GM18867 (cell line): Measurements from ENCODE around the gene OSBPL8.
"Not testable (repeated sequence)": the region's sequence is repeated elsewhere in the genome, so short reads cannot be mapped to it uniquely, and the experiment has no call there.

Experiments
- ATAC-seq: cut with Tn5 transposase; IDR thresholded peaks from one replicate; pipeline ENCODE4 v1.9.1; 2021; ENCODE audit warnings: mild to moderate bottlenecking, moderate library complexity; ENCODE audit not compliant: unreplicated experiment

OSBPL8 gene

DNA sequence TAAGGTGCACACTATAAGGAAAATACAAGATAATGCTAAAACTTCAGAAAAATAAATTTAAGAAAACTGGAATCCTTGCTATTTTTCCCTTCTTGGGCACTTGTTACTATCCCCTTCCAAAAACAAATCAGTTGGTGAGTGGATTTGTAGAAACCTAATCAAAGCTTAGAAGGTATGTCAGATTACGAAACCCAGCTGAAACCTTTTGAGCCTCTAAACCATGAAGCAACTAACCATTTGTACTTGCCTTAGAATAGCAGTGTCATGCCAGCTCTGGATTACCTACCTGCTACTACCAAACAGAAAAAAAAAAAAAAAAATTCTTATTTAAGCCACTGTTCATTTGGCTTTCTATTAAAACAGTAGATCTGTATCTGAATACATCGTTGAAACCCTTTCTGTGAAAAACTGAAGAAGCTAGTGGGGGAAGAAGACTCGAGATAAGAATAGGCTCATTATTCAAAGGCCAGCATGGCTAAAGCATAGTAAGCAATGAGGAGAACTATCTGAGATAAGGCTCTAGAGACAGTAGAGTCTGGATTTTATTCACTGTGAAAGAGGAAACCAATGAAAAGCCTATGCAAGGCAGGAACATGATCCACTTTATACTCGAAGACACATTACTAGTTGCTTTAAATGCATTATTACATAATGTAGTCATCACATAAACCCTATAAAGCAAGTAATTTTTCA is 30.2 kb downstream of the OSBPL8 start:
- no peak for ATAC-seq

DNA sequence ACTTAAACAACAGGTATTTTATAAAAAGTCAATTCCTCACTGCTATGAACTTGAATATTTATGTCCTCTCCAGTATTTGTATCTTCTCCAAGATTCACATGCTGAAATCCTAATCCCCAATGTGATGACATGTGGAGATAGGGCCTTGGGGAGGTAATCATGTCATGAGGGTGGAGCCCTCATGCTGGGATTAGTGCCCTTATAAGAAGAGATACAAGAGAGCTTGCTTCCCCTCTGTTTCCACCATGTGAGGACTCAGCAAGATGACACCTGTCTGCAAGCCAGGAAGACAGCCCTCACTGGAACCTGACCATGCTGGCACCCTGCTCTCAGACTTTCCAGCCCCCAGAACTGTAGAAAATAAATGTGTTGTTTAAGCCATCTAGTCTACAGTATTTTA is 36.2 kb downstream of the OSBPL8 start:
- no peak for ATAC-seq

DNA sequence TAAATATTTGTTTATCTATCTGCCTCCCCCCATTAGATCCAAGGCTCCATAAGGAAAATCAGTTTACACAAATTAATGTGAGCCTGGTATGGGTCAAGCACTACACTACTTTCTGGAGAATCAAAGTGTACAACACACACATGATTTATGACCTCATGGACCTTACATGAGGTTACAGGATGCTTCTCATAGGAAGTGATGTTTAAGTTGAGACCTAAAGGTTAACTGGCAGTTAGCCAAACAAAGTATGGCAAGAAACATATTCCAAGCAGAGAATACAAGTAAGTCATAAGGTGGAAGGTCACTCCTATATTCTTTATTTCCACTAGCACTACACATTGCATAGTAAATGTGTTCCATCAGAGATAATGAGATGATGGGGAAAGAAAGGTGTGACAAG is 39.2 kb downstream of the OSBPL8 start:
- no peak for ATAC-seq

- ATAC-seq = no peak
Observed at GRCh38 chr12:76519538-76519937, 40.0 kb downstream of the OSBPL8 start.

DNA sequence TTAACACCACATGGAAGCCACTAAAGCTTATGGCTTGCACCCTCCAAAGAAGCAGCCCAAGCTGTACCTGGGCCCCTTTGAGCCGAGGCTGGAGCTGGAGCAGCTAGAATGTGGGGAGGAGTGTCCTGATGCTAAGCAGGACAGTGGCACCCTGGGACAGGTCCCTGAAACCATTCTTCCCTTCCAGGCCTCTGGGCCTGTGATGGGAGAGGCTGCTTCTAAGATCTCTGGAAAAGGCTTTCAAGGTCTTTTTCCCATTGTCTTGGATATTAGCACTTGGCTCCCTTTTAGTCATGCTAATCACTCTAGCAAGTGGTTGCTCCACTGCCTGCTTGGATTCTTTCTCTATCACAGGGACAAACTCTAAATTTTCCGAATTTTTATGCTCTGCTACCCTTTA is 40.9 kb downstream of the OSBPL8 start:
- ATAC-seq = no peak

DNA sequence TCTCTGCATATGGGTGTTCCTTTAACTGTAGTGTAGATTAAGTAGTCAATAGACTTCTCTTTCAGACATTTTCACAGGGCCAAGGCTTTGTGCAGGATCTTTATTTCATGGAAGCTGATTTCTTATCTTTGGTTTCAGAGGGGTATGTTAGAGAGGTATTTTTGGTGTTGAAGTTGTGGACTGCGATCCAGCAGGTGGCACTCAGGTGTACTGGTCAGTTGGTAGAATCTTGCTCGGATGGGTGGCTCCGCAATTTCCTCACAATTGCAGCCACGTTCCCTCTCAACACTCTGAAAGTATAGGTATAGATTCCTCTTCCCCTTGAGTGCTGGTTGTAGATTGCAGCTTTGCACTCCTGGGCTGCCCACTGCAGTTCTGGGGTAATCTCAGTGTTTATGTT is 44.3 kb downstream of the OSBPL8 start:
- ATAC-seq = no peak

GRCh38 chr12:76511116-76511716 is 48.4 kb downstream of the OSBPL8 start:
- peak; percentile 89 for ATAC-seq

DNA sequence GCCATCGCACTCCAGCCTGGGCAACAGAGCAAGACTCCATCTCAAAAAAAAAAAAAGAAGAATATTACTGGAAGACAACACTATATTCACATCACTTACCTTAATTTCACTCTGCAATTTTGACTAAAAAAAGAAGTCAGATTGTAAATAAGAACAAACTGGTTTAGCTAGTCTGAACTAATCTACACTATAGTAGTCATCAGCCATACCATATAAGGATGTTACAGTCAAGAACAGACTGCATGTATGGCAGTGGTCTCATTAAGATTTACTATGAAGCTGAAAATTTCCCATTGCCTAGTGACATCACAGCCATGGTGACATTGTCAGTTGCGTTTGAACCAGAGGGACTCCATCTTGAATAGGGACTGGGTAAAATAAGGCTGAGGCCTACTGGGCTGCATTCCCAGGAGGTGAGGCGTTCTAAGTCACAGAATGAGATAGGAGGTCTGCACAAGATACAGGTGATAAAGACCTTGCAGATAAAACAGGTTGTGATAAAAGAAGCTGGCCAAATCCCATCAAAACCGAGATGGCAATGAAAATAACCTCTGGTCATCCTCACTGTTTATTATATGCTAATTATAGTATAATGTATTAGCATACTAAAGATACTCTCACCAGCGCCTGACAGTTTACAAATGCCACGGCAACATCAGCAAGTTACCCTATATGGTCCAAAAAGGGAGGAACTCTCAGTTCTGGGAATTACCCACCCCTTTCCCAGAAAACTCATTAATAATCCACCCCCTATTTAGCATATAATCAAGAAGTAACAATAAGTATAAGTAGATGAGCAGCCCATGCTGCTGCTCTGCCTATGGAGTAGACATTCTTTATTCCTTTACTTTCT is 51.2 kb downstream of the OSBPL8 start:
- no peak for ATAC-seq

DNA sequence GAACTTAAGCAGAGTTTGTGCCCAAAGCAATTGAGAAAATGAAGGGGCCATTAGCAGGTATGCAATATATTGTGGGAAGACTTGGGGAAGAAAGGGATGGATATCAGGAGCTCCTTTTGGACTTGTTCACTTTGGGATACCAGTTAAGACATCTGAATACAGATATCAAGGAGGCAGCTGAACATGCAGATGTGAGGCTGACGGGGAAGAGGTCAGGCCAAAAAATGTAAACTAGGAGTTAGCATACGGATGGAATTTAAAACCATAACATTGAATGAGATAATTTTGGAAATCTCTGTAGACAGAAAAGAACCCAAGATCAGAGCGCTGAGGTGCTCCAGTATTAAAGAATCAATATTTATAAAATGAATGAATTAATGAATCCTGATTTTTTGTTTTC is 53.4 kb downstream of the OSBPL8 start:
- no peak for ATAC-seq

- no peak for ATAC-seq
Observed at GRCh38 chr12:76505050-76505449, 54.5 kb downstream of the OSBPL8 start.

DNA sequence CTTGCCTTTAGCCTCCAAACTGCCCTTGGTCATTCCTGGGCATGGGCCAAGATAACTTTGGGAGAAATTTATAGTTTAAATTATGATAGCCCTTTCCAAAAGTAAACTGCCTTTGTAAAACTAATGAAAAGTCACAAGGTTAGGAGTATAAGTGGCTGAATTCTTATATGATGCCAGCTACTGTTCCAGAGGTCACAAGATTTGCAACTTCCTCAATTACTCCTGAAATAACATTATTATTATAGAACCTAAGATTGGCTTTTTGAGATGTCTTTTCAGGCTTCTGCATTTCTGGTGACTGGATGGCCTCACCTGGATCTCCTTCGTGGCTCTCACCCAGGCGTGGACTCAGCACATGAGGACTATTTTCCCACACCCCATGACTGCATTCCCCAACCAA is 55.0 kb downstream of the OSBPL8 start:
- ATAC-seq = no peak

GRCh38 chr12:76503957-76504356 is 55.6 kb downstream of the OSBPL8 start:
- ATAC-seq = no peak

GRCh38 chr12:76501390-76501789 is 58.2 kb downstream of the OSBPL8 start:
- ATAC-seq = no peak

DNA sequence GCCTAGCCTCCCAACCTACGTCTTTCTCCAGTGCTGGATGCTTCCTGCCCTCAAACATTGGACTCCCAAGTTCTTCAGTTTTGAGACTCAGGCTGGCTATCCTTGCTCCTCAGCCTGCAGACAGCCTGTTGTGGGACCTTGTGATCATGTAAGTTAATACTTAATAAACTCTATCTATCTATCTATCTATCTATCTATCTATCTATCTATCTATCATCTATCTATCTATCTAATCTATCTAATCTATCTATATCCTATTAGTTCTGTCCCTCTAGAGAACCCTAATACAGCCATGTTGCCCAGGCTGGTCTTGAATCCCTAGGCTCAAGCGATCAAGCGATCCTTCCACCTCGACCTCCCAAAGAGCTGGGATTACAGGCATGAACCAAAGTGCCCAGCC is 60.4 kb downstream of the OSBPL8 start:
- not testable (repeated sequence) for ATAC-seq

- no peak for ATAC-seq
Observed at GRCh38 chr12:76495556-76495955, 64.0 kb downstream of the OSBPL8 start.

- no peak for ATAC-seq
Observed at GRCh38 chr12:76491292-76491691, 68.3 kb downstream of the OSBPL8 start.

DNA sequence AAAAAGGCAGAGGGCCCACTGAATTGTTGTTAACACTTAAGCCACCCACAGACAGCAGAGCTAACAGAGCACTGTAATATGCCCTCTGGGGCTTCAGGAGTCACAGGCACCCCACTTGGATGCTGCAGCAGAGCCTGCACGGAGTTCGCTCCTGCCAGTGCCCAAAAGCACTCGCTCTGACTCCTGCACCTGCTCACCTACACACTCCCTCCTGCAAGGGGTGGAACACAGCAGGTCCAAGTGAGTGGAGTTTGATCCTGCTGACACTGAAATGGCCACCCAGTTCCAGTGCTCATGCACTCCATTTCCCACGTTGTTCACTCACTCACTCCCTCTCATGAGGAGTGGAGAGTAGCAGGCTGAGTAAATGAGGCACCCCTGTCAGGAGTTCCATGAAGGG is 68.8 kb downstream of the OSBPL8 start:
- ATAC-seq = no peak

- ATAC-seq = no peak
Observed at GRCh38 chr12:76489737-76490136, 69.8 kb downstream of the OSBPL8 start.

DNA sequence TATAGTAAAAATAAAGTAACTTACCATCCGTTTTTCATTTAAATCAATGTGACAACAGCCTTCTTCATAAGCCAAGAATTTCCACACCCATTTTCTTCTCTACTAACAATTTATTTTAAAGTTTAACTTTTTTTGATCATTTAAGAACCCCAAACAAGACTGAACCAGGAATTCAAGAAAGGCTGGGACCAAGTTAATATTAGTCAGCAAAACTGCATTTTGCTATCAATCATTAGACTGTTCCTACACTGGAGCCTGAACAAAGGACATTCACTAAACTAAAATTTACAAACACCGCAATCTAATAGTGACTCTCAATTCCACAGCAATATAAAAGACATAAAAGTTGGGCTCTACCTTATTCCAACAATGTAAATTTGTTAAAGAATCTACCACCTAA is 73.6 kb downstream of the OSBPL8 start:
- no peak for ATAC-seq

DNA sequence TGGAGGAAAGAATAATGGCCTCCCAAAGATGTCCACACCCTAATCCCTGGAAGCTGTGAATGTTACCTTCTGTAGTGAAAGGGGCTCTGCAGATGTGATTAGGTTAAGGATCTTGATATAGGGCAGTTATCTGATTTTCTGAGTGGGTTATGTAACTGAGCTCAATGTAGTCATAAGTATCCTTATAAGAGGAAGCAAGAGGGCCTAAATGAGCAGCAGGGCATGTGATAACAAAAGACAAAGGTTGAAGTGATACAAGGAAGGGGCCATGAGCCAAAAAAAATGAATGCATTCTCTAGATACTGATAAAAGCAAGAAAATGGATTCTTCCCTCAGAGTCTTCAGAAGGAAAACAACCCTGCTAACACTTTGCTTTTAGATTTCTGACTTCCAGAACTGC is 78.8 kb downstream of the OSBPL8 start:
- no peak for ATAC-seq

DNA sequence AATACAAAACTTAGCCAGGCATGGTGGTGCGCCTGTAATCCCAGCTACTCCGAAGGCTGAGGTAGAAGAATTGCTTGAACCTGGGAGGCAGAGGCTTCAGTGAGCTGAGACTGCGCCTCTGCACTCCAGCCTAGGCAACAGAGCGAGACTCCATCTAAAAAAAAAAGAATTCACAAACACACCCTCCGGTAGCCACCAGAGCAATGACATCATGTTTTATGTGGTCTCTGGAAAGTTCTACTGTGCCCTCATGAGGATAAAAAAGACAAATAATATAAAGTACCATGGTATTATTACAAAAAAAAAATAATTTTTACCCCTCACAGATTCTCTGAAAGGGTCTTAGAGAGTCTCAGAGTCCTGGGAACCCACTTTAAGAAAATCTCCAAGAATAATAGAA is 81.5 kb downstream of the OSBPL8 start:
- ATAC-seq = no peak

DNA sequence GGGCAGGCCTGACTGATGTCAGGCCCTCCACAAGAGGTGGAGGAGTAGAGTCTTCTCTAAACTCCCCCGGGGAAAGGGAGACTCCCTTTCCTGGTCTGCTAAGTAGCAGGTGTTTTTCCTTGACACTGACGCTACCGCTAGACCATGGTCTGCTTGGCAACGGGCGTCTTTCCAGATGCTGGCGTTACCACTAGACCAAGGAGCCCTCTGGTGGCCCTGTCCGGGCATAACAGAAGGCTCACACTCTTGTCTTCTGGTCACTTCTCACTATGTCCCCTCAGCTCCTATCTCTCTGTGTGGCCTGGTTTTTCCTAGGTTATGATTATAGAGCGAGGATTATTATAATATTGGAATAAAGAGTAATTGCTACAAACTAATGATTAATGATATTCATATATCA is 86.7 kb downstream of the OSBPL8 start:
- ATAC-seq = not testable (repeated sequence)
